Endothelial cell of umbilical vein (primary cell): ENCODE data around the gene NDUFS3.

Experiments
- CTCF ChIP-seq, 2 donors: IDR thresholded peaks; 1 replicate in 1 of 2; 2 replicates in 1 of 2; pipeline ENCODE4 v1.5.1; 2011; ENCODE audit warnings: low read length in 2 of 2, mild to moderate bottlenecking in 2 of 2, moderate library complexity in 2 of 2, control low read depth in 1 of 2, inconsistent platforms in 1 of 2, low read depth in 1 of 2; ENCODE audit not compliant: insufficient read depth in 1 of 2; ENCODE audit errors: extremely low read depth in 1 of 2
- POLR2A ChIP-seq: IDR thresholded peaks from 2 replicates; pipeline ENCODE4 v1.6.1; 2012; ENCODE audit warnings: low read depth, mild to moderate bottlenecking, control low read depth, low read length

- TF ChIP-seq CTCF (IDR thresholded peaks at IDR 0.05; ENCODE audit: extremely low read depth in 1 of 2, insufficient read depth in 1 of 2, low read depth in 1 of 2, low read length in 2 of 2) (no peak), POLR2A (no peak)
Observed at GRCh38 chr11:47607380-47607779, 28.5 kb downstream of the NDUFS3 start.
